Natural killer cell (primary cell): ENCODE results near the gene ADAMTS17. TPM values are rescaled to one million over a fixed set of nuclear protein-coding genes. Genes with fewer than 3 reads are reported as not detected.

ENCODE experiments used
- ATAC-seq, 3 donors: fragments of 150-1000 bp in 2 of 3; fragments of 200-7000 bp in 1 of 3; cut with Tn5 transposase; 1 replicate in 1 of 3; 2 replicates in 2 of 3; pipeline ENCODE4 v1.10.0; 2021; ENCODE audit warnings: mild to moderate bottlenecking in 2 of 3, moderate library complexity in 2 of 3
- DNase-seq, 2 donors: peaks; one replicate each; pipeline versions ENCODE4 v3.0.0 to v3.0.0-alpha.2; 2013 to 2021; ENCODE audit warnings: mixed read lengths in 1 of 2
- H3K27ac ChIP-seq: one replicate; pipeline ENCODE4 v1.5.1; 2013; ENCODE audit warnings: mild to moderate bottlenecking, low read length
- H3K27me3 ChIP-seq: one replicate; pipeline ENCODE4 v1.6.1; 2013; ENCODE audit warnings: low read length; ENCODE audit not compliant: control insufficient read depth, insufficient read depth
- H3K36me3 ChIP-seq: one replicate; pipeline ENCODE4 v1.6.1; 2013; ENCODE audit warnings: low read length; ENCODE audit not compliant: control insufficient read depth, insufficient read depth
- H3K4me1 ChIP-seq: one replicate; pipeline ENCODE4 v1.6.1; 2013; ENCODE audit warnings: low read length; ENCODE audit not compliant: control insufficient read depth, insufficient read depth
- H3K4me3 ChIP-seq: one replicate; pipeline ENCODE4 v1.5.1; 2013; ENCODE audit warnings: low read length
- H3K9me3 ChIP-seq: one replicate; pipeline ENCODE4 v1.6.1; 2013; ENCODE audit warnings: low read length; ENCODE audit not compliant: control insufficient read depth, insufficient read depth
- H3K27ac Mint-ChIP-seq, 2 donors: one replicate each; pipeline ENCODE4 v1.8.0; 2022; ENCODE audit warnings: mild to moderate bottlenecking in 2 of 2, mixed read lengths in 2 of 2, moderate library complexity in 1 of 2
- H3K27me3 Mint-ChIP-seq, 2 donors: one replicate each; pipeline ENCODE4 v1.8.0; 2022; ENCODE audit warnings: low read depth in 2 of 2, mixed read lengths in 2 of 2
- H3K36me3 Mint-ChIP-seq: one replicate; pipeline ENCODE4 v1.8.0; 2022; ENCODE audit warnings: mixed read lengths
- H3K4me1 Mint-ChIP-seq, 2 donors: one replicate each; pipeline ENCODE4 v1.8.0; 2022; ENCODE audit warnings: mixed read lengths in 2 of 2
- H3K4me3 Mint-ChIP-seq: one replicate; pipeline ENCODE4 v1.8.0; 2022; ENCODE audit warnings: mild to moderate bottlenecking, moderate library complexity, mixed read lengths
- H3K9me3 Mint-ChIP-seq, 2 donors: one replicate each; pipeline ENCODE4 v1.8.0; 2022; ENCODE audit warnings: mixed read lengths in 2 of 2
- WGBS: methylation state at CpG from one replicate; pipeline ENCODE4 v1.1.7; 2013; ENCODE audit warnings: missing lambda C conversion rate; ENCODE audit not compliant: insufficient coverage; 5-methylcytosine and 5-hydroxymethylcytosine counted together
- intact Hi-C: fragments of 100-400 bp; cut with micrococcal nuclease; formaldehyde crosslinking; loops from one replicate; pipeline ENCODE4 v1.14.2; 2022
- total RNA-seq, 4 donors: library from RNA; stranded (reverse); fragments of 120-200 nt in 1 of 4; gene quantifications; one replicate each; pipeline versions ENCODE4 v1.2.3 to v1.2.4, GENCODE V29; 2013 to 2022
- TF ChIP-seq, protein P1 (sequence below): fragments of 200-600 bp; IDR thresholded peaks from one replicate; pipeline ENCODE4 v1.8.0; 2022; ENCODE audit warnings: antibody characterized with exemption

The ADAMTS17 gene
- total RNA-seq, 3 donors from 2014 or later (not counting 1 experiment from before 2014, with no cell fraction given), result 4.8 to 9.5 (median 5.3) TPM

DNA sequence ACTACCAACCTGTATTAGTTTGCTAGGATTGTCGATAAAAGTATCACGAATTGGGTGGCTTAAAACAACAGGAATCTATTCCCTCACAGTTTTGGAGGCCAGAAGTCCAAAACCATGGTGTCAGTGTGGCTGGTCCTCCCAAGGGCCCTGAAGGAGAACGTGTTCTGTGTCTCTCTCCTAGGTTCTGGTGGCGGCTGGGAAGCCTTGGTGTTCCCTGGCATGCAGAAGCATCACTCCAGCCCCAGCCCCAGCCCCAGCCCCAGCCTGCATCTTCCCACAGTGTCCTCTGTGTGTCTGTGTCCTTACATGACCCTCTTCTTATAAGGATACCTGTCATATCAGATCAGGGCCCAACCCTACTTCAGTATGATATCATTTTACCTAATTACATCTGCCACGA lies 336.1 kb downstream of the ADAMTS17 start:
- WGBS, result 74% methylated on average over 5 of the region's 5 CpGs
- no peaks in the 10 kb centered on the region for H3K36me3 ChIP-seq
- DNase-seq (no peak), ATAC-seq (no peak)
- no peak overlapping the region for H3K4me3 ChIP-seq
- Mint-ChIP-seq H3K27ac (no peak overlapping the region), H3K4me1 (no peaks in the 10 kb centered on the region), H3K27me3 (peaks cover 0 to 5% of the 10 kb centered on the region in 2 donors), H3K9me3 (no peaks in the 10 kb centered on the region), H3K4me3 (no peak overlapping the region), H3K36me3 (no peaks in the 10 kb centered on the region)
- TF ChIP-seq, protein P1, sequence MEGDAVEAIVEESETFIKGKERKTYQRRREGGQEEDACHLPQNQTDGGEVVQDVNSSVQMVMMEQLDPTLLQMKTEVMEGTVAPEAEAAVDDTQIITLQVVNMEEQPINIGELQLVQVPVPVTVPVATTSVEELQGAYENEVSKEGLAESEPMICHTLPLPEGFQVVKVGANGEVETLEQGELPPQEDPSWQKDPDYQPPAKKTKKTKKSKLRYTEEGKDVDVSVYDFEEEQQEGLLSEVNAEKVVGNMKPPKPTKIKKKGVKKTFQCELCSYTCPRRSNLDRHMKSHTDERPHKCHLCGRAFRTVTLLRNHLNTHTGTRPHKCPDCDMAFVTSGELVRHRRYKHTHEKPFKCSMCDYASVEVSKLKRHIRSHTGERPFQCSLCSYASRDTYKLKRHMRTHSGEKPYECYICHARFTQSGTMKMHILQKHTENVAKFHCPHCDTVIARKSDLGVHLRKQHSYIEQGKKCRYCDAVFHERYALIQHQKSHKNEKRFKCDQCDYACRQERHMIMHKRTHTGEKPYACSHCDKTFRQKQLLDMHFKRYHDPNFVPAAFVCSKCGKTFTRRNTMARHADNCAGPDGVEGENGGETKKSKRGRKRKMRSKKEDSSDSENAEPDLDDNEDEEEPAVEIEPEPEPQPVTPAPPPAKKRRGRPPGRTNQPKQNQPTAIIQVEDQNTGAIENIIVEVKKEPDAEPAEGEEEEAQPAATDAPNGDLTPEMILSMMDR, result no peak
- no peak overlapping the region for H3K27ac ChIP-seq
- H3K9me3 ChIP-seq, result no peaks in the 10 kb centered on the region
- intact Hi-C loops, result no loop called here
- H3K27me3 ChIP-seq, result no peaks in the 10 kb centered on the region
- no peaks in the 10 kb centered on the region for H3K4me1 ChIP-seq

DNA sequence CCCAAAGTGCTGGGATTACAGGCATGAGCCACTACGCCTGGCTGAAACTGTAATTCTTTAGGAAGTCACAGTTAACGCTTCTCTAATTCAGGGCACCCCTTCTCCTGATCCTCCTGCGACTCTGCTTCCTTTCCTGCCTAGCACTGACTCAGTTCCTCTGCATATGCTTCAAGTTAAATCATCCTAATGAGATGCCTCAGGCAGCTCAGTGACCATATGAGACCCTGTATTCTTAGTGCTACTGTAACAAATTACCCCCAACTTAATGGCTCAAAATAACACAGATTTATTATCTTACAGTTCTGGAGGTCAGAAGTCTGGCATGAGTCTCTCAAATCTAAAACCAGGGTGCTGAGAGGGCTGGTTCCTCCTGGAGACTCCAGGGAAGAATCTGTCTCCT lies 336.8 kb downstream of the ADAMTS17 start:
- ATAC-seq, result no peak
- no peaks in the 10 kb centered on the region for H3K36me3 Mint-ChIP-seq
- intact Hi-C loops, result no loop called here

DNA sequence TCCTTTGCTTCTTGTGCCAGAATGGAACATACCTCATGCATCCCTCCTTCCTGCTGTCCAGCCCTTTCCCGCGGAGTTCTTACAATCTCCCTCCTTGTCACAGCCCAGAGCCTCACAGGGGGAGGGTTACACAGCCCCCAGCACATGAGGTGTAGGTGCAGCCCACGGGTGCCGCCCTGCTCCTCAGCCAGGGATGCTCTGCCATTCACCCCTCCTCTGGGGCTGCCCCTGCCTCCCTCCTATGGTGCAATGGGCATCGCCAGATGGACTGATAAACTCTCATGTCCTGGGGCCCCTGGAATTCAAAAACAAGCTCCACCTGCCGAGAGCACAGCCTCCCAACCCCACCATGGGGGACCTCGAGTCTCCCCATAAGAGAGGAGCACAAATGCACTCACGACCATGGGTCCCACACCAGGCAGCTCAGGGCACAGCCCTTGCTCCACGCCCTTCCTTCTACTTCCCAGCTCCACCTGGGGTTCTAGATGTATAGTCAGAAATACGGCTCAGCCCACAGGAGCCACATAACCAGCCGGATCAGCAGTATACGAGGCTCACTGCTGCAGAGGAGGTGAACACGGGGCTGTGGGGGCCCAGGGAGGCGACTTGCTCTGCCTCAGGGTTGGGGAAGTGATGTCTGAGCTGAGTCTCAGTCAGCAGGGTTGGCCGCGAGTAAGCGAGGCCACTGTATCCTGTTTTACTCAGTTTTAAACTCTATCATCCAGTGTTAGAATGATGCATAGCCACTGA lies 338.8 kb downstream of the ADAMTS17 start:
- intact Hi-C loops, result no loop called here
- no peaks in the 10 kb centered on the region for H3K9me3 ChIP-seq
- WGBS, result 78% methylated on average over 17 of the region's 17 CpGs
- H3K4me1 ChIP-seq, result no peaks in the 10 kb centered on the region
- TF ChIP-seq, protein P1, result no peak
- Mint-ChIP-seq H3K27ac (no peak overlapping the region), H3K9me3 (no peaks in the 10 kb centered on the region), H3K4me1 (no peaks in the 10 kb centered on the region), H3K27me3 (peaks cover 0 to 7% of the 10 kb centered on the region in 2 donors), H3K4me3 (no peak overlapping the region), H3K36me3 (no peaks in the 10 kb centered on the region)
- no peak for DNase-seq
- no peak overlapping the region for H3K27ac ChIP-seq
- ATAC-seq, result no peak
- H3K36me3 ChIP-seq, result no peaks in the 10 kb centered on the region
- H3K4me3 ChIP-seq, result no peak overlapping the region
- no peaks in the 10 kb centered on the region for H3K27me3 ChIP-seq

More for the DNA sequence above, 336.8 kb downstream of the ADAMTS17 start:
- H3K27ac ChIP-seq, result no peak overlapping the region
- H3K27ac Mint-ChIP-seq, result no peak overlapping the region
- H3K4me1 ChIP-seq, result no peaks in the 10 kb centered on the region
- 69% methylated on average over 3 of the region's 3 CpGs for WGBS
- DNase-seq, result no peak
- TF ChIP-seq, protein P1, result no peak
- no peaks in the 10 kb centered on the region for H3K27me3 ChIP-seq
- no peaks in the 10 kb centered on the region for H3K9me3 ChIP-seq
- peaks cover 0 to 5% of the 10 kb centered on the region in 2 donors for H3K27me3 Mint-ChIP-seq
- no peaks in the 10 kb centered on the region for H3K36me3 ChIP-seq
- no peaks in the 10 kb centered on the region for H3K9me3 Mint-ChIP-seq
- H3K4me3 Mint-ChIP-seq, result no peak overlapping the region
- no peak overlapping the region for H3K4me3 ChIP-seq
- no peaks in the 10 kb centered on the region for H3K4me1 Mint-ChIP-seq
